ENCODE data around the gene FAN1. TPM values are rescaled to one million over a fixed set of nuclear protein-coding genes. Genes with fewer than 3 reads are reported as not detected.

FAN1 gene
- total and polyA plus RNA-seq, 2 donors (not counting 1 experiment from before 2014, with no cell fraction given): 8.9 to 25.1 TPM

DNA sequence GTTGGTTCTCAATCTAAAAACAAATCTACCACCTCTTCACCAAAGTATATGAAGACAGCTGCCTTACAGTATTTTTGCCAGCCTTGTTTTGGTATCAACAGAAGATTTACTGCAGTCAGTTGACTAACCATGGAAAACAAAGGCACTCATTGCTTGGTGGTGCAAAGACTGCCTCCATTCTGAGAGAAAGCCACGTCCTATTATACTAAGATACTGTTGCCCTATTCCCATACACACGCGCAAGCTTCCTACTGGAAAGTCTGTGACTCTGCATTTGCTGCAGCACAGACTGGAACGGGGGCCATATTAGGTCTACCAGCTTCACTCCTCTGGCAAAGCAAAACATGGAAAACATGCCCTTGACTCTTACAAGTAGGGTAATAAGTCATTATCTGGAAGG is 69.7 kb downstream of the FAN1 start:
- no peak for TF ChIP-seq EZH2 (IDR thresholded peaks at IDR 0.05; ENCODE audit: low read length, missing control alignments)
- TF ChIP-seq, protein P1, sequence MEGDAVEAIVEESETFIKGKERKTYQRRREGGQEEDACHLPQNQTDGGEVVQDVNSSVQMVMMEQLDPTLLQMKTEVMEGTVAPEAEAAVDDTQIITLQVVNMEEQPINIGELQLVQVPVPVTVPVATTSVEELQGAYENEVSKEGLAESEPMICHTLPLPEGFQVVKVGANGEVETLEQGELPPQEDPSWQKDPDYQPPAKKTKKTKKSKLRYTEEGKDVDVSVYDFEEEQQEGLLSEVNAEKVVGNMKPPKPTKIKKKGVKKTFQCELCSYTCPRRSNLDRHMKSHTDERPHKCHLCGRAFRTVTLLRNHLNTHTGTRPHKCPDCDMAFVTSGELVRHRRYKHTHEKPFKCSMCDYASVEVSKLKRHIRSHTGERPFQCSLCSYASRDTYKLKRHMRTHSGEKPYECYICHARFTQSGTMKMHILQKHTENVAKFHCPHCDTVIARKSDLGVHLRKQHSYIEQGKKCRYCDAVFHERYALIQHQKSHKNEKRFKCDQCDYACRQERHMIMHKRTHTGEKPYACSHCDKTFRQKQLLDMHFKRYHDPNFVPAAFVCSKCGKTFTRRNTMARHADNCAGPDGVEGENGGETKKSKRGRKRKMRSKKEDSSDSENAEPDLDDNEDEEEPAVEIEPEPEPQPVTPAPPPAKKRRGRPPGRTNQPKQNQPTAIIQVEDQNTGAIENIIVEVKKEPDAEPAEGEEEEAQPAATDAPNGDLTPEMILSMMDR (conservative IDR thresholded peaks at IDR 0.05 in 1 of 2, IDR thresholded peaks at IDR 0.05 in 1 of 2; ENCODE audit: low read depth in 1 of 2, low read length in 2 of 2): no peak
- H3K27me3 ChIP-seq (ENCODE audit: control insufficient read depth, insufficient read depth, low read length): no peaks in the 10 kb centered on the region

DNA sequence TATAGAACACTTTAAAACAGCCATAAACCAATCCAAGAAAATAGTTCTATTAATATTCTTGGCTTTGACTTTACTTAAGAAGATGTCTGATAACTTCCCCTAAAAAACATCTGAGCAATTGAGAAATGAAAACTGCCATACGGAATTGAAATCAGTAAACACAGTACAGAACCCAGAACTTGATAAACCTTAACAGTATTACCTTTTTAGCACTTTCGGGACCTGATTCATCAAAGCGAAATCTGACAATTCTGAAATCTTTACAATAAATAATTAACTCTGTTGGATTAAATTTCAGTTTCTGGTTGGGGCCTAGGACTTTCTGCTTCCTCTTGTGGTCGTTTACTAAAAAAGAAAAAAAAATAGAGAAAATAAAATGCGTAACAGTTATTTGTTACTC is 70.4 kb downstream of the FAN1 start:
- H3K27me3 ChIP-seq (ENCODE audit: control insufficient read depth, insufficient read depth, low read length): no peaks in the 10 kb centered on the region
- H3K9me3 ChIP-seq (ENCODE audit: control insufficient read depth, insufficient read depth, low read depth, low read length): no peaks in the 10 kb centered on the region
- H3K9ac ChIP-seq (ENCODE audit: insufficient read depth, low read length): no peak overlapping the region
- peaks cover 4% of the 10 kb centered on the region for H3K79me2 ChIP-seq (ENCODE audit: control insufficient read depth, insufficient read depth, low read length)
- H3K4me2 ChIP-seq (ENCODE audit: extremely low read depth, insufficient read depth, low read length): no peak overlapping the region
- H3K27ac ChIP-seq (ENCODE audit: insufficient read depth, low read length): no peak overlapping the region
- H3K4me3 ChIP-seq (replicated peaks in 1 of 4; ENCODE audit: control extremely low read depth in 1 of 4, insufficient read depth in 1 of 4, low read depth in 3 of 4, low read length in 4 of 4): no peak overlapping the region
- no peak overlapping the region for H2AFZ ChIP-seq (ENCODE audit: low read length)
- peaks cover 3% of the 10 kb centered on the region for H3K36me3 ChIP-seq (ENCODE audit: control insufficient read depth, insufficient read depth, low read length)
- TF ChIP-seq EZH2 (IDR thresholded peaks at IDR 0.05; ENCODE audit: low read length, missing control alignments): no peak
- TF ChIP-seq, protein P1 (conservative IDR thresholded peaks at IDR 0.05 in 1 of 2, IDR thresholded peaks at IDR 0.05 in 1 of 2; ENCODE audit: low read depth in 1 of 2, low read length in 2 of 2): no peak
- peaks cover 1% of the 10 kb centered on the region for H4K20me1 ChIP-seq (ENCODE audit: control insufficient read depth, extremely low read depth, insufficient read depth, low read length)
- H3K4me1 ChIP-seq (ENCODE audit: control insufficient read depth, extremely low read depth, insufficient read depth, low read length): peaks cover 2% of the 10 kb centered on the region
- DNase-seq (ENCODE audit: low read depth in 2 of 2): no peak

More for the DNA sequence above, 69.7 kb downstream of the FAN1 start:
- H3K4me3 ChIP-seq (replicated peaks in 1 of 4; ENCODE audit: control extremely low read depth in 1 of 4, insufficient read depth in 1 of 4, low read depth in 3 of 4, low read length in 4 of 4): no peak overlapping the region
- H3K36me3 ChIP-seq (ENCODE audit: control insufficient read depth, insufficient read depth, low read length): peaks cover 3% of the 10 kb centered on the region
- no peak for DNase-seq (ENCODE audit: low read depth in 2 of 2)
- H3K9ac ChIP-seq (ENCODE audit: insufficient read depth, low read length): no peak overlapping the region
- no peak overlapping the region for H3K4me2 ChIP-seq (ENCODE audit: extremely low read depth, insufficient read depth, low read length)
- H2AFZ ChIP-seq (ENCODE audit: low read length): no peak overlapping the region
- H3K4me1 ChIP-seq (ENCODE audit: control insufficient read depth, extremely low read depth, insufficient read depth, low read length): peaks cover 2% of the 10 kb centered on the region
- H4K20me1 ChIP-seq (ENCODE audit: control insufficient read depth, extremely low read depth, insufficient read depth, low read length): peaks cover 1% of the 10 kb centered on the region
- H3K79me2 ChIP-seq (ENCODE audit: control insufficient read depth, insufficient read depth, low read length): peaks cover 3% of the 10 kb centered on the region
- no peak overlapping the region for H3K27ac ChIP-seq (ENCODE audit: insufficient read depth, low read length)
- no peaks in the 10 kb centered on the region for H3K9me3 ChIP-seq (ENCODE audit: control insufficient read depth, insufficient read depth, low read depth, low read length)

DNA sequence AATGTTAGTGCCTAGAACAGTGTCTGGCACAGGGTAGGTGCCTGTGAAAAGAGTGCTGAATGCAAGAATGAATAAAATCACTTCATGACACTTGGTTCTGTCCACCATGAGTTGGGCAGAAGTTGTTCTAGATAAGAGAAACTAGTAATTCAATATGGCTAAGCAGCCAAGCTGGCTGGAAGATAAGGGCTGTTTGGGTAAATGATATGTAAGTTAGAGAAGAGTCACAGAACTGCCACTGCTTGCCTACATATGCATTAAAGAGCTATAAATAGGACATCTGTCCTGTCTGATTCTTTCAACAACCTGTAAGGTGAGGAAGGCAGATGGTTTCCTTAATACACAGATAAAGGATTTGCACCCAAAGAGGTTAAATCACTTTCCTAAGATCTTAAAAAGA is 74.6 kb downstream of the FAN1 start:
- no peak for DNase-seq (ENCODE audit: low read depth in 2 of 2)
- Histone ChIP-seq H3K79me2 (ENCODE audit: control insufficient read depth, insufficient read depth, low read length) (peaks cover 21% of the 10 kb centered on the region), H3K4me2 (ENCODE audit: extremely low read depth, insufficient read depth, low read length) (no peak overlapping the region), H3K9ac (ENCODE audit: insufficient read depth, low read length) (no peak overlapping the region), H3K36me3 (ENCODE audit: control insufficient read depth, insufficient read depth, low read length) (peaks cover 2% of the 10 kb centered on the region), H3K9me3 (ENCODE audit: control insufficient read depth, insufficient read depth, low read depth, low read length) (no peaks in the 10 kb centered on the region), H3K4me3 (replicated peaks in 1 of 4; ENCODE audit: control extremely low read depth in 1 of 4, insufficient read depth in 1 of 4, low read depth in 3 of 4, low read length in 4 of 4) (no peak overlapping the region), H2AFZ (ENCODE audit: low read length) (no peak overlapping the region), H3K27me3 (ENCODE audit: control insufficient read depth, insufficient read depth, low read length) (no peaks in the 10 kb centered on the region), H4K20me1 (ENCODE audit: control insufficient read depth, extremely low read depth, insufficient read depth, low read length) (no peaks in the 10 kb centered on the region), H3K4me1 (ENCODE audit: control insufficient read depth, extremely low read depth, insufficient read depth, low read length) (no peaks in the 10 kb centered on the region), H3K27ac (ENCODE audit: insufficient read depth, low read length) (no peak overlapping the region)
- TF ChIP-seq, protein P1 (conservative IDR thresholded peaks at IDR 0.05 in 1 of 2, IDR thresholded peaks at IDR 0.05 in 1 of 2; ENCODE audit: low read depth in 1 of 2, low read length in 2 of 2): no peak
- no peak for TF ChIP-seq EZH2 (IDR thresholded peaks at IDR 0.05; ENCODE audit: low read length, missing control alignments)

Measured in fibroblast of lung (primary cell).